Parathyroid adenoma (tissue), 2 donors: ENCODE data around the gene ZMYND15.
A peak's percentile ranks its signal among the peaks of the same experiment; 100 is the strongest.

Source experiments
- H2AFZ ChIP-seq: fragments of 300-600 bp; sonication (generic); one replicate; pipeline ENCODE4 v1.7.0; 2017; ENCODE audit warnings: antibody characterized with exemption, mild to moderate bottlenecking
- H3K27ac ChIP-seq: fragments of 300-600 bp; sonication (generic); one replicate; pipeline ENCODE4 v1.7.0; 2017
- H3K27me3 ChIP-seq: fragments of 300-600 bp; sonication (generic); one replicate; pipeline ENCODE4 v1.7.0; 2017; ENCODE audit warnings: low read length; ENCODE audit not compliant: control insufficient read depth, insufficient read depth
- H3K36me3 ChIP-seq: fragments of 300-600 bp; sonication (generic); one replicate; pipeline ENCODE4 v1.7.0; 2017; ENCODE audit warnings: low read length; ENCODE audit not compliant: control insufficient read depth, insufficient read depth
- H3K4me1 ChIP-seq: fragments of 300-600 bp; sonication (generic); one replicate; pipeline ENCODE4 v1.7.0; 2017; ENCODE audit warnings: control low read depth
- H3K4me2 ChIP-seq: fragments of 300-600 bp; sonication (generic); one replicate; pipeline ENCODE4 v1.7.0; 2017; ENCODE audit warnings: low read length
- H3K4me3 ChIP-seq: fragments of 300-600 bp; sonication (generic); one replicate; pipeline ENCODE4 v1.7.0; 2017; ENCODE audit warnings: low read depth, low read length
- H3K79me2 ChIP-seq: fragments of 300-600 bp; sonication (generic); one replicate; pipeline ENCODE4 v1.7.0; 2017; ENCODE audit warnings: control low read depth
- H3K9ac ChIP-seq: fragments of 300-600 bp; sonication (generic); one replicate; pipeline ENCODE4 v1.7.0; 2017; ENCODE audit warnings: mild to moderate bottlenecking
- H3K9me3 ChIP-seq: fragments of 300-600 bp; sonication (generic); one replicate; pipeline ENCODE4 v1.7.0; 2017; ENCODE audit warnings: low read length; ENCODE audit not compliant: control insufficient read depth
- CTCF ChIP-seq: fragments of 300-600 bp; sonication (generic); IDR thresholded peaks from one replicate; pipeline ENCODE4 v1.7.0; 2017; ENCODE audit warnings: antibody characterized with exemption, mild to moderate bottlenecking
- donor health status: primary hyperparathyroidism.

The ZMYND15 gene

DNA sequence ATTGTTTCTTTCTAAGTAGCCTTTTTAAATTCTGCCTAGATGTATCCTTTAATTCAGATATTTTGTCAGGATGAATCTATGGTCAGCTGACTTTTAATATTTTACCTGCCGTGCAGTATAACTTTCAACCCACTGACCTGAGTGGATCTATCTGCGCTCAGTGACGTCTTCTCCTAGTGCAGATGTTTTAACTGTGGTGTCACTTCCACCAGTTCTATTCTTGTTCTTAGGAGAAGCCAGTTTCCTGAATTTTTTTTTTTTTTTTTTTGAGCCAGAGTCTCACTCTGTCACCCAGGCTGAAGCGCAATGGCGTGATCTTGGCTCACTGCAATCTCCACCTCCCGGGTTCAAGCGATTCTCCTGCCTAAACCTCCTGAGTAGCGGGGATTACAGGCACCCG, 27.1 kb downstream of the ZMYND15 start:
- TF ChIP-seq CTCF: no peak
- H3K4me3 ChIP-seq: no peak overlapping the region
- no peaks in the 10 kb centered on the region for H3K9me3 ChIP-seq
- no peaks in the 10 kb centered on the region for H3K36me3 ChIP-seq
- peaks cover 6% of the 10 kb centered on the region for H3K4me1 ChIP-seq
- H3K4me2 ChIP-seq: no peak overlapping the region
- H3K27ac ChIP-seq: no peak overlapping the region
- H3K27me3 ChIP-seq: no peaks in the 10 kb centered on the region
- H2AFZ ChIP-seq: no peak overlapping the region
- H3K9ac ChIP-seq: no peak overlapping the region
- H3K79me2 ChIP-seq: no peaks in the 10 kb centered on the region

DNA sequence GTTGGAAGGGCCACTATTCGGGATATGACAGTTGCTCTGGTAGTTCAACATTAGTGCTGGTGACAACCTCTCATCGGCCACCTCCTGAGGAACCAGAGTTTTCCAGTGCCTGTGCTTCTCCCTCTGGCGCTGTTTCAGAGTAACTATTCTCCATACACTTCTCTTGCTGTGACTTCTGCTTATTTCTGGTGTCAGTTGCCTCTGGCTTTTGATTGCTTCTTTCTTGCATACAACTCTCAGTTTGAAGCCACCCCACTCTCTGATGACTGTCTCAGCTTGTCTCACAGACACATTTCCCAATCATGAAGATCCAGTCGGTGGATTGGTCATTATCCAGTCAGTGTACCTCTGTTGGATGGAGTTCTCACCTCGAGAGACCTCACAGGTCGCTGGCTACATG, 28.7 kb downstream of the ZMYND15 start:
- no peak overlapping the region for H3K4me3 ChIP-seq
- H3K27me3 ChIP-seq: no peaks in the 10 kb centered on the region
- H3K4me2 ChIP-seq: no peak overlapping the region
- no peaks in the 10 kb centered on the region for H3K9me3 ChIP-seq
- H3K79me2 ChIP-seq: no peaks in the 10 kb centered on the region
- H3K9ac ChIP-seq: no peak overlapping the region
- no peak for TF ChIP-seq CTCF
- H3K27ac ChIP-seq: no peak overlapping the region
- H2AFZ ChIP-seq: no peak overlapping the region
- no peaks in the 10 kb centered on the region for H3K36me3 ChIP-seq
- peaks cover 8% of the 10 kb centered on the region for H3K4me1 ChIP-seq

GRCh38 chr17:4769628-4770027, 30.0 kb downstream of the ZMYND15 start:
- Histone ChIP-seq H3K9me3 (no peaks in the 10 kb centered on the region), H3K4me3 (no peak overlapping the region), H3K4me2 (no peak overlapping the region), H3K79me2 (no peaks in the 10 kb centered on the region), H3K36me3 (no peaks in the 10 kb centered on the region), H2AFZ (no peak overlapping the region), H3K27ac (no peak overlapping the region), H3K4me1 (peaks cover 8% of the 10 kb centered on the region), H3K27me3 (no peaks in the 10 kb centered on the region), H3K9ac (no peak overlapping the region)
- TF ChIP-seq CTCF: no peak

GRCh38 chr17:4771519-4772234, 32.0 kb downstream of the ZMYND15 start, which contains the start of gene TM4SF5:
Gene TM4SF5, plus strand, starts transcription at chr17:4771886. Its CDS starts 37 bp downstream, at chr17:4771923.
- no peak for TF ChIP-seq CTCF
- no peaks in the 10 kb centered on the region for H3K9me3 ChIP-seq
- H2AFZ ChIP-seq: peak within 1 kb of the TSS; percentile 79
- H3K79me2 ChIP-seq: no peaks in the 10 kb centered on the region
- peaks cover 8% of the 10 kb centered on the region for H3K4me1 ChIP-seq
- H3K36me3 ChIP-seq: no peaks in the 10 kb centered on the region
- H3K4me3 ChIP-seq: no peak within 1 kb of the TSS
- peak within 1 kb of the TSS; percentile 50 for H3K4me2 ChIP-seq
- peak within 1 kb of the TSS; percentile 32 for H3K27ac ChIP-seq
- H3K27me3 ChIP-seq: no peaks in the 10 kb centered on the region
- H3K9ac ChIP-seq: no peak within 1 kb of the TSS

GRCh38 chr17:4772235-4772613, 32.6 kb downstream of the ZMYND15 start:
- Histone ChIP-seq H3K27ac (no peak overlapping the region), H3K9ac (no peak overlapping the region), H3K27me3 (no peaks in the 10 kb centered on the region), H3K4me3 (no peak overlapping the region), H3K79me2 (no peaks in the 10 kb centered on the region), H3K4me1 (peaks cover 8% of the 10 kb centered on the region), H3K9me3 (no peaks in the 10 kb centered on the region), H3K36me3 (no peaks in the 10 kb centered on the region), H2AFZ (peak overlapping the region; percentile 79), H3K4me2 (no peak overlapping the region)
- TF ChIP-seq CTCF: no peak
